A549 (cell line): ENCODE measurements around the gene NID1. TPM values are rescaled to one million over a fixed set of nuclear protein-coding genes. Genes with fewer than 3 reads are reported as not detected.
"Not testable (repeated sequence)": the region's sequence is repeated elsewhere in the genome, so short reads cannot be mapped to it uniquely, and the experiment has no call there.

Experiments used
- ATAC-seq, 2 experiments: fragments of 200-7000 bp in 1 of 2; fragments of >200 bp in 1 of 2; cut with Nextera tagmentation in 1 of 2; cut with Tn5 transposase in 1 of 2; 3 replicates each; pipeline versions ENCODE4 v1.8.0 to v1.9.1; 2018 to 2020; ENCODE audit warnings: mild to moderate bottlenecking in 1 of 2, moderate library complexity in 1 of 2
- CTCF ChIA-PET: fragments of 300-600 bp; sonication (Branson Sonifier 250); formaldehyde crosslinking; extraction: SDS; loops from one replicate; lab custom pipeline; 2021; ENCODE audit warnings: antibody characterized with exemption, inconsistent platforms; lab: Yijun Ruan, JAX
- POLR2A ChIA-PET: fragments of 350-600 bp; formaldehyde crosslinking; extraction: SDS; loops from one replicate; lab custom pipeline; 2021; ENCODE audit warnings: antibody characterized with exemption, inconsistent platforms; lab: Yijun Ruan, JAX
- DNase-seq, 2 experiments: peaks; one replicate each; pipeline versions ENCODE4 v3.0.0 to v3.0.0-alpha.2; 2011 to 2016; ENCODE audit warnings: low read depth in 1 of 2, low spot score in 1 of 2
- FAIRE-seq: peaks from 2 replicates; lab custom pipeline; 2011; peaks lifted over from hg19 to GRCh38; lab: Jason Lieb, UNC
- H3K27ac ChIP-seq, 2 experiments: fragments of >200 bp; sonication (Bioruptor Twin); formaldehyde crosslinking; 3 replicates each; pipeline ENCODE4 v1.5.1; 2016 to 2017
- H3K4me1 ChIP-seq: fragments of >200 bp; sonication (Bioruptor Twin); formaldehyde crosslinking; 3 replicates; pipeline ENCODE4 v1.6.1; 2016
- H3K4me2 ChIP-seq: fragments of >200 bp; sonication (Bioruptor Twin); formaldehyde crosslinking; 3 replicates; pipeline ENCODE4 v1.6.1; 2016
- H3K4me3 ChIP-seq: fragments of >200 bp; sonication (Bioruptor Twin); formaldehyde crosslinking; 3 replicates; pipeline ENCODE4 v1.5.1; 2016
- H3K9me3 ChIP-seq: fragments of >200 bp; sonication (Bioruptor Twin); formaldehyde crosslinking; 3 replicates; pipeline ENCODE4 v1.6.1; 2016
- BHLHE40 ChIP-seq: IDR thresholded peaks from 2 replicates; pipeline ENCODE4 v1.6.1; 2012; ENCODE audit warnings: low read depth, low read length, inconsistent platforms
- CBX2 ChIP-seq: fragments of 200-600 bp; sonication (generic); IDR thresholded peaks from 2 replicates; pipeline ENCODE4 v1.6.1; 2016; ENCODE audit warnings: low read depth, mild to moderate bottlenecking, borderline replicate concordance
- CBX8 ChIP-seq: fragments of 200-600 bp; sonication (generic); IDR thresholded peaks from 2 replicates; pipeline ENCODE4 v1.6.1; 2016
- CHD2 ChIP-seq: fragments of 150-350 bp; IDR thresholded peaks from 2 replicates; pipeline ENCODE4 v1.6.1; 2014; ENCODE audit warnings: low read length; ENCODE audit not compliant: partially characterized antibody
- CHD4 ChIP-seq: fragments of 200-600 bp; sonication (generic); IDR thresholded peaks from 2 replicates; pipeline ENCODE4 v1.6.1; 2016; ENCODE audit warnings: antibody characterized with exemption, mild to moderate bottlenecking, borderline replicate concordance
- EP300 ChIP-seq, 2 experiments: fragments of >200 bp; sonication (Bioruptor Twin); formaldehyde crosslinking; IDR thresholded peaks; 2 replicates in 1 of 2; 3 replicates in 1 of 2; pipeline ENCODE4 v1.6.1; 2016 to 2017
- HOXB13 ChIP-seq: fragments of 250-450 bp; sonication (Bioruptor Pico); IDR thresholded peaks from 2 replicates; pipeline ENCODE4 v1.5.0; 2020; ENCODE audit warnings: low read depth, mild to moderate bottlenecking, moderate library complexity
- HOXB5 ChIP-seq: fragments of 250-450 bp; sonication (Bioruptor Pico); IDR thresholded peaks from 2 replicates; pipeline ENCODE4 v1.5.0; 2020; ENCODE audit warnings: mild to moderate bottlenecking, moderate library complexity
- JUN ChIP-seq, 2 experiments: fragments of >200 bp; sonication (Bioruptor Twin); formaldehyde crosslinking; IDR thresholded peaks; 2 replicates in 1 of 2; 3 replicates in 1 of 2; pipeline ENCODE4 v1.6.1; 2016 to 2017
- KDM1A ChIP-seq: fragments of 200-600 bp; sonication (generic); IDR thresholded peaks from 2 replicates; pipeline ENCODE4 v1.6.1; 2016; ENCODE audit warnings: low read depth, mild to moderate bottlenecking
- NFE2L2 ChIP-seq: fragments of 150-350 bp; conservative IDR thresholded peaks from 2 replicates; pipeline ENCODE4 v1.6.1; 2014; ENCODE audit warnings: low read length
- NPAS2 ChIP-seq: fragments of 250-450 bp; sonication (Bioruptor Pico); IDR thresholded peaks from 2 replicates; pipeline ENCODE4 v1.8.0; 2022; ENCODE audit warnings: mild to moderate bottlenecking, moderate library complexity, borderline replicate concordance
- PHF8 ChIP-seq: fragments of 200-600 bp; sonication (generic); IDR thresholded peaks from 2 replicates; pipeline ENCODE4 v1.6.1; 2016; ENCODE audit warnings: low read depth, mild to moderate bottlenecking, antibody characterized with exemption, moderate library complexity, borderline replicate concordance
- POLR2AphosphoS2 ChIP-seq: conservative IDR thresholded peaks from 2 replicates; pipeline ENCODE4 v1.6.1; 2012; ENCODE audit warnings: low read length, improper control_type of control experiment, inconsistent platforms
- RAD21 ChIP-seq, 2 experiments: fragments of >200 bp in 1 of 2; sonication (Bioruptor Twin) in 1 of 2; formaldehyde crosslinking in 1 of 2; IDR thresholded peaks in 1 of 2; conservative IDR thresholded peaks in 1 of 2; 2 replicates in 1 of 2; 3 replicates in 1 of 2; pipeline ENCODE4 v1.6.1; 2012 to 2018; ENCODE audit warnings: inconsistent platforms in 1 of 2
- ZFP36 ChIP-seq: fragments of 450-650 bp; IDR thresholded peaks from 2 replicates; pipeline ENCODE4 v1.6.1; 2014; ENCODE audit warnings: borderline replicate concordance; ENCODE audit not compliant: partially characterized antibody
- WGBS: methylation state at CpG from one replicate; pipeline ENCODE4 v1.1.6; 2017; ENCODE audit errors: missing lambda C conversion rate; 5-methylcytosine and 5-hydroxymethylcytosine counted together
- polyA plus RNA-seq, 4 experiments: library from polyadenylated mRNA; depleted of rRNA in 3 of 4; stranded (reverse); fragments of >200 nt; fragmentation: RNase III in 1 of 4; extraction: RNeasy Plus Mini Kit Qiagen cat#74134 plus additional on column Dnase treatment in 1 of 4; gene quantifications; 2 replicates in 3 of 4; 3 replicates in 1 of 4; pipeline ENCODE4 v1.2.3, GENCODE V29; 2011 to 2017
- TF ChIP-seq, protein P1 (sequence below): fragments of >200 bp; sonication (Bioruptor Twin); formaldehyde crosslinking; IDR thresholded peaks from 3 replicates; pipeline ENCODE4 v1.5.1; 2016
- TF ChIP-seq, protein P2 (sequence below): fragments of 200-600 bp; sonication (generic); IDR thresholded peaks from 2 replicates; pipeline ENCODE4 v1.6.1; 2016; ENCODE audit warnings: antibody characterized with exemption, mild to moderate bottlenecking, moderate library complexity
- TF ChIP-seq, protein P3 (sequence below): fragments of 250-450 bp; sonication (Bioruptor Pico); IDR thresholded peaks from 2 replicates; pipeline ENCODE4 v1.5.0; 2021; ENCODE audit warnings: mild to moderate bottlenecking, moderate library complexity, borderline replicate concordance

NID1 gene
- polyA plus RNA-seq, 2 of the 4 experiments (the other 2 are of a cell fraction) = 6.8 to 10.5 TPM

DNA sequence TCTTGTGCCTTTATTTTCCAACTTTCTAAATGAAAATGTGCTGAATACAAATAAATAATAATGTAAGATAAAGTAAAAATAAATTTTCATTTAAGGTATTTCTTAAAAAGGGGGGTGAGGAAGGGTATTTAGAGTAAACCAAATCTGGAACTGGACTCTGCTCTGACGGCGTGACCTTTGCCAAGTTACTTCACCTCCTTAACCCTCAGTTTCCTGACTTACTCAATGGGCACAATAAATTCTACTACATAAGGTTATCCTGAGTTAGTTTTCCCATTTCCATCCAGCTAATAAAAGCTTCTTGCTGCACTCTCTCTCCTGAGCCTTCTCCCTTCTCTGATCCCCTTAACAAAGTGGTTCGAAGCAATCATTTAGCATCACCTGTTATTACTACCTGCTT, 93.9 kb downstream of the NID1 start:
- FAIRE-seq = no peak
- CTCF ChIA-PET = interaction anchor here (0.6 to 9.1 kb wide), 88 partner anchors 10 to 472 kb away, joined by 3 to 160 read pairs (median 6); partner anchors contain the start of genes B3GALNT2, LYST and NID1
- no peak for TF ChIP-seq NFE2L2
- TF ChIP-seq, protein P1, sequence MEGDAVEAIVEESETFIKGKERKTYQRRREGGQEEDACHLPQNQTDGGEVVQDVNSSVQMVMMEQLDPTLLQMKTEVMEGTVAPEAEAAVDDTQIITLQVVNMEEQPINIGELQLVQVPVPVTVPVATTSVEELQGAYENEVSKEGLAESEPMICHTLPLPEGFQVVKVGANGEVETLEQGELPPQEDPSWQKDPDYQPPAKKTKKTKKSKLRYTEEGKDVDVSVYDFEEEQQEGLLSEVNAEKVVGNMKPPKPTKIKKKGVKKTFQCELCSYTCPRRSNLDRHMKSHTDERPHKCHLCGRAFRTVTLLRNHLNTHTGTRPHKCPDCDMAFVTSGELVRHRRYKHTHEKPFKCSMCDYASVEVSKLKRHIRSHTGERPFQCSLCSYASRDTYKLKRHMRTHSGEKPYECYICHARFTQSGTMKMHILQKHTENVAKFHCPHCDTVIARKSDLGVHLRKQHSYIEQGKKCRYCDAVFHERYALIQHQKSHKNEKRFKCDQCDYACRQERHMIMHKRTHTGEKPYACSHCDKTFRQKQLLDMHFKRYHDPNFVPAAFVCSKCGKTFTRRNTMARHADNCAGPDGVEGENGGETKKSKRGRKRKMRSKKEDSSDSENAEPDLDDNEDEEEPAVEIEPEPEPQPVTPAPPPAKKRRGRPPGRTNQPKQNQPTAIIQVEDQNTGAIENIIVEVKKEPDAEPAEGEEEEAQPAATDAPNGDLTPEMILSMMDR = no peak
- TF ChIP-seq CHD2 = no peak
- no peak for TF ChIP-seq EP300 (IDR thresholded peaks at IDR 0.05)
- no peak for TF ChIP-seq KDM1A
- TF ChIP-seq PHF8 = no peak
- TF ChIP-seq HOXB13 = no peak
- TF ChIP-seq HOXB5 (CRISPR knock-in tag) = no peak
- TF ChIP-seq, protein P2, sequence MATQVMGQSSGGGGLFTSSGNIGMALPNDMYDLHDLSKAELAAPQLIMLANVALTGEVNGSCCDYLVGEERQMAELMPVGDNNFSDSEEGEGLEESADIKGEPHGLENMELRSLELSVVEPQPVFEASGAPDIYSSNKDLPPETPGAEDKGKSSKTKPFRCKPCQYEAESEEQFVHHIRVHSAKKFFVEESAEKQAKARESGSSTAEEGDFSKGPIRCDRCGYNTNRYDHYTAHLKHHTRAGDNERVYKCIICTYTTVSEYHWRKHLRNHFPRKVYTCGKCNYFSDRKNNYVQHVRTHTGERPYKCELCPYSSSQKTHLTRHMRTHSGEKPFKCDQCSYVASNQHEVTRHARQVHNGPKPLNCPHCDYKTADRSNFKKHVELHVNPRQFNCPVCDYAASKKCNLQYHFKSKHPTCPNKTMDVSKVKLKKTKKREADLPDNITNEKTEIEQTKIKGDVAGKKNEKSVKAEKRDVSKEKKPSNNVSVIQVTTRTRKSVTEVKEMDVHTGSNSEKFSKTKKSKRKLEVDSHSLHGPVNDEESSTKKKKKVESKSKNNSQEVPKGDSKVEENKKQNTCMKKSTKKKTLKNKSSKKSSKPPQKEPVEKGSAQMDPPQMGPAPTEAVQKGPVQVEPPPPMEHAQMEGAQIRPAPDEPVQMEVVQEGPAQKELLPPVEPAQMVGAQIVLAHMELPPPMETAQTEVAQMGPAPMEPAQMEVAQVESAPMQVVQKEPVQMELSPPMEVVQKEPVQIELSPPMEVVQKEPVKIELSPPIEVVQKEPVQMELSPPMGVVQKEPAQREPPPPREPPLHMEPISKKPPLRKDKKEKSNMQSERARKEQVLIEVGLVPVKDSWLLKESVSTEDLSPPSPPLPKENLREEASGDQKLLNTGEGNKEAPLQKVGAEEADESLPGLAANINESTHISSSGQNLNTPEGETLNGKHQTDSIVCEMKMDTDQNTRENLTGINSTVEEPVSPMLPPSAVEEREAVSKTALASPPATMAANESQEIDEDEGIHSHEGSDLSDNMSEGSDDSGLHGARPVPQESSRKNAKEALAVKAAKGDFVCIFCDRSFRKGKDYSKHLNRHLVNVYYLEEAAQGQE = no peak
- no peak for TF ChIP-seq CHD4
- no peak for TF ChIP-seq ZFP36
- TF ChIP-seq, protein P3, sequence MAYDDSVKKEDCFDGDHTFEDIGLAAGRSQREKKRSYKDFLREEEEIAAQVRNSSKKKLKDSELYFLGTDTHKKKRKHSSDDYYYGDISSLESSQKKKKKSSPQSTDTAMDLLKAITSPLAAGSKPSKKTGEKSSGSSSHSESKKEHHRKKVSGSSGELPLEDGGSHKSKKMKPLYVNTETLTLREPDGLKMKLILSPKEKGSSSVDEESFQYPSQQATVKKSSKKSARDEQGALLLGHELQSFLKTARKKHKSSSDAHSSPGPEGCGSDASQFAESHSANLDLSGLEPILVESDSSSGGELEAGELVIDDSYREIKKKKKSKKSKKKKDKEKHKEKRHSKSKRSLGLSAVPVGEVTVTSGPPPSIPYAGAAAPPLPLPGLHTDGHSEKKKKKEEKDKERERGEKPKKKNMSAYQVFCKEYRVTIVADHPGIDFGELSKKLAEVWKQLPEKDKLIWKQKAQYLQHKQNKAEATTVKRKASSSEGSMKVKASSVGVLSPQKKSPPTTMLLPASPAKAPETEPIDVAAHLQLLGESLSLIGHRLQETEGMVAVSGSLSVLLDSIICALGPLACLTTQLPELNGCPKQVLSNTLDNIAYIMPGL = no peak
- TF ChIP-seq JUN (IDR thresholded peaks at IDR 0.05) = no peak
- no peak for TF ChIP-seq CBX8
- TF ChIP-seq NPAS2 = no peak
- no peak for TF ChIP-seq POLR2AphosphoS2
- no peak for TF ChIP-seq BHLHE40
- H3K4me1 ChIP-seq = peaks cover 13% of the 10 kb centered on the region
- peak overlapping the region; percentile 87 for H3K4me2 ChIP-seq
- POLR2A ChIA-PET = interaction anchor here (1.2 to 2.3 kb wide), 5 partner anchors 28 to 466 kb away, joined by 6 to 19 read pairs (median 8); partner anchors contain the start of genes B3GALNT2 and LYST
- no peaks in the 10 kb centered on the region for H3K9me3 ChIP-seq
- H3K4me3 ChIP-seq = no peak overlapping the region; the same call in 2 of the 3 replicates
- no peak for DNase-seq
- no peak for ATAC-seq
- 64% methylated on average over 3 of the region's 3 CpGs for WGBS
- peak overlapping the region; percentile 69 to 82 for H3K27ac ChIP-seq

DNA sequence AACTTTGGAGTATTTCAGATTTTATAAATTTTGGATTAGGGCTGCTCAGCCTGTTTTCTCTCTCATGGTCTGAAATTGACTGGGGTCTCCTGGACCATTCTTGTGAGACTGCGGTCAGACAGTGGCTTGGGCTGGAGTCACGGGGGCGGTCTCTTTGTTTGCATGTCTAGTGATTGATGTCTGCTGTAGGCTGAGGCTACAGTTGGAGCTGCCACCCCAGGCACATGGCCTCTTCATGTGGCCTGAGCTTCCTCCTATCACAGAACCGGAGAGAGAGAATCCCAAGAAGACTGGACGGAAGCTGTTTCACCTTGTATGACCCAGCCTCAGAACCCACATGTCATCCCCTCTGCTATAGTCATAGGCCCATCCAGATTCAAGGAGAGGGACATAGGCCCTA, 96.1 kb downstream of the NID1 start:
- FAIRE-seq (no peak), ATAC-seq (no peak), DNase-seq (no peak)
- Histone ChIP-seq H3K9me3 (no peaks in the 10 kb centered on the region), H3K27ac (no peak overlapping the region), H3K4me2 (no peak overlapping the region), H3K4me1 (peaks cover 13% of the 10 kb centered on the region), H3K4me3 (no peak overlapping the region)
- TF ChIP-seq CBX2 = no peak
- no peak for TF ChIP-seq RAD21 (conservative IDR thresholded peaks at IDR 0.05 in 1 of 2, IDR thresholded peaks at IDR 0.05 in 1 of 2)
- no peak for TF ChIP-seq POLR2AphosphoS2
- no peak for TF ChIP-seq CBX8
- no peak for TF ChIP-seq NFE2L2
- TF ChIP-seq ZFP36 = no peak
- TF ChIP-seq BHLHE40 = no peak
- 83% methylated on average over 5 of the region's 5 CpGs for WGBS
- ChIA-PET CTCF (interaction anchor here (0.6 to 9.1 kb wide), 3 partner anchors 22 to 640 kb away, joined by 3 to 160 read pairs (median 3); partner anchors contain the start of gene LYST), POLR2A (no interaction called here)

DNA sequence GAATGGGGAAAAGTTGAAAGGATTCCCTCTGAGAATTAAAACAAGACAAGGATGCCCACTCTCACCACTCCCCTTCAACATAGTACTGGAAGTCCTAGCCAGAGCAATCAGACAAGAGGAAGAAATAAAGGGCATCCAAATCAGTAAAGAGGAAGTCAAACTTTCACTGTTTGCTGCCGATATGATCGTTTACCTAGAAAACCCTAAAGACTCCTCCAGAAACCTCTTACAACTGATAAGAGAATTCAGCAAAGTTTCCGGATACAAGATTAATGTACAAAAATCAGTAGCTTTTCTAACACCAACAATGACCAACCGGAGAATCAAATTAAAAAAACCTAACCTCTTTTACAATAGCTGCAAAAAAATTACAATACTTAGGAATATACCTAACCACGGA, 98.8 kb downstream of the NID1 start:
- not testable (repeated sequence) for FAIRE-seq

More for the DNA sequence above, 98.8 kb downstream of the NID1 start:
- WGBS = 80% methylated on average over 5 of the region's 5 CpGs
- H3K9me3 ChIP-seq, DNase-seq, H3K4me3 ChIP-seq, H3K4me1 ChIP-seq, ATAC-seq, POLR2A ChIA-PET, H3K27ac ChIP-seq, H3K4me2 ChIP-seq, CTCF ChIA-PET: not testable (repeated sequence)
